Mesodermal cell (in vitro differentiated cells): ENCODE results near the gene INPP5D.

Source experiments
- H3K27ac ChIP-seq: 2 replicates; pipeline ENCODE4 v1.7.0; 2013; ENCODE audit warnings: mild to moderate bottlenecking, low read depth, low read length, moderate library complexity; ENCODE audit not compliant: severe bottlenecking
- H3K36me3 ChIP-seq: 2 replicates; pipeline ENCODE4 v1.7.1; 2013; ENCODE audit warnings: mild to moderate bottlenecking, low read length, moderate library complexity; ENCODE audit not compliant: control insufficient read depth, insufficient read depth
- H3K4me1 ChIP-seq: one replicate; pipeline ENCODE4 v1.7.1; 2013; ENCODE audit warnings: mild to moderate bottlenecking, low read length; ENCODE audit not compliant: insufficient read depth, control insufficient read depth, poor library complexity, severe bottlenecking
- H3K4me3 ChIP-seq: 2 replicates; pipeline ENCODE4 v1.7.0; 2013; ENCODE audit warnings: low read length, control low read depth, mild to moderate bottlenecking; ENCODE audit not compliant: insufficient read depth, poor library complexity, severe bottlenecking; ENCODE audit errors: extremely low read depth
- H3K9me3 ChIP-seq: 2 replicates; pipeline ENCODE4 v1.7.1; 2013; ENCODE audit warnings: mild to moderate bottlenecking, low read length, moderate library complexity; ENCODE audit not compliant: control insufficient read depth
- WGBS, 2 experiments: methylation state at CpG; one replicate each; pipeline ENCODE4 v1.1.5; 2013; ENCODE audit warnings: missing lambda C conversion rate in 2 of 2; ENCODE audit not compliant: insufficient coverage in 2 of 2; 5-methylcytosine and 5-hydroxymethylcytosine counted together

The INPP5D gene

DNA sequence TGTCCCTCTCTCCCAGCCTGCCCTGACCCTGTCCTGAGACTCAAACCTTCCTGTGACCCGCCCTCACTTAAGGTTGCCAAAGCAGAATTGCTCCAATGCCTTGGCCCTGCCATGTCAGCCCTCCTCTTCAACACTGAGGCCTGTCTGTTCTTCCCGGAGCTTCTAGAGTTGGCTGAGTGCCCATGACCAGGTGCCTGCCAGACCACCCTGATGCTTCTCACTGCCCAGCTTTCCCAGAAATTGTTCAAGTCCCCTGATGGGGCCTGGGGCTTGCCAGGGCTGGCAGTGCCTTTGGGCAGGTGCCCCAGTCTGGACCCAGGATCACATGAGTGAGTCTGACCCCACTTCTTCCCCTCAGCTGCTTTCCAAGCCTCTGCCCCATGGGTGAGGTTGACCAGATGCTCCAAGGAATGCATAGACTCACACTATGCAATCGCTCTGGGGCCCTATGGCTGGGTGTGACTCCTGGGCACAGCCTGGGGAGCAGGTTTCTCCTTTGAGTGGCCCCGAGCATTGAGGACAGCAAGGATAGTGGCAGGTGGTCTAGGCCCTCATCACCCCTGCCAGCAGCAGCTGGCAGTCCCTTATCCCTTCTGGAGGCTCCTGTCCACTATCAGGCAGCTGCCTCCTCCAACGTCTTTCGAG is 3.1 kb upstream of the INPP5D start:
- Histone ChIP-seq H3K4me3 (no peak overlapping the region), H3K27ac (no peak overlapping the region), H3K4me1 (peaks cover 10% of the 10 kb centered on the region), H3K36me3 (no peaks in the 10 kb centered on the region), H3K9me3 (no peaks in the 10 kb centered on the region)
- WGBS, 2 experiments, result 76 to 92% methylated on average over 5 to 6 of the region's 6 CpGs

DNA sequence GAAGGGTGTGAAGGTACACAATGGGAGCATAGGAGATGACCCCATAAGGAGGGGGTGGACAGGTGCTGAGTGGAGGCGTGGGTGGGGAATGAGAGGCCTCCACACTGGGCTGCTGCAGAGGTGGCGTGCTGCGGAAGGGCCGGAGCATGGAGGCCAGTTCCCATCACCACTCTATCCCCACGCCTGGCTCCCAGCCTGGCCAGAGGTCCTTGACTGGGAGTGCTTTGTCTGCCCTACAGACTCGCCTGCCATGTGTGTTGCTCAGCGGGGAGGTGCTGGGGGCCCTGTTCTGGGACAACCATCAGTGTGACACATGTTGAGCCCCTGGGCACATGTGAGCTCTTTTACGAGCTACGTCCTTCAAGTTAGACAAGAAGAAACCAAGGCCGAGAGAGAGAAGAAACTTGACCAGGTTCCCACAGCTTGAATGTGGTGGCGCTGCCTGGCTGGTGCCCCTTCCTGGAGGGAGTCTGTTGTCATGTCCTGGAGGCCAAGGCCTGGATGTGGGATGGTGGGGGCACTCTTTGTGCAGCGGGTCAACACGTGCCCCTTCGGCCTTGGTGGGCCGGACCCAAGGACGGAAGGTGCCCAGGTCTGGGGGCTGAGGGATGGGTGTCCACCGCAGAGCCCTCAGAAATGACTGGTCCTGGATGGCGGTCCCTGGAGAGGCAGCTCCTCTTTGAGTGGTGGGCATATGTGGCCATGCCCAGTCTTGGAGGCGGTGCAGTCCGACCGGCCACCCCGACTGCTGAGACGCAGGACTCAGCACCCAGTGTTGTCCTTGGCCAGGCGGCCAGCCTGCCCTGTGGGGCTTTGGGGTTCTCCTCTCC is 1.2 kb upstream of the INPP5D start:
- no peaks in the 10 kb centered on the region for H3K9me3 ChIP-seq
- WGBS, 2 experiments, result 95 to 97% methylated on average over 18 to 19 of the region's 24 CpGs
- no peak overlapping the region for H3K4me3 ChIP-seq
- H3K27ac ChIP-seq, result no peak overlapping the region
- H3K4me1 ChIP-seq, result peaks cover 10% of the 10 kb centered on the region
- H3K36me3 ChIP-seq, result no peaks in the 10 kb centered on the region

- Histone ChIP-seq H3K9me3 (no peaks in the 10 kb centered on the region), H3K36me3 (no peaks in the 10 kb centered on the region), H3K4me1 (peaks cover 10% of the 10 kb centered on the region), H3K27ac (no peak overlapping the region), H3K4me3 (no peak overlapping the region)
- whole genome bisulfite sequencing, 2 experiments, result 70 to 72% methylated on average over 3 to 5 of the region's 7 CpGs
These were observed 670 bp upstream of the INPP5D start for GRCh38 chr2:233059547-233059796.

GRCh38 chr2:233060501-233060979 is 398 bp downstream of the INPP5D start:
- H3K9me3 ChIP-seq, result no peaks in the 10 kb centered on the region
- H3K4me3 ChIP-seq, result no peak overlapping the region
- no peaks in the 10 kb centered on the region for H3K36me3 ChIP-seq
- 91 to 97% methylated on average over 12 to 13 of the region's 13 CpGs for WGBS, 2 experiments
- no peak overlapping the region for H3K27ac ChIP-seq
- H3K4me1 ChIP-seq, result peaks cover 10% of the 10 kb centered on the region

GRCh38 chr2:233060980-233061590 is 943 bp downstream of the INPP5D start:
- 88 to 94% methylated on average over 5 to 7 of the region's 10 CpGs for WGBS, 2 experiments

DNA sequence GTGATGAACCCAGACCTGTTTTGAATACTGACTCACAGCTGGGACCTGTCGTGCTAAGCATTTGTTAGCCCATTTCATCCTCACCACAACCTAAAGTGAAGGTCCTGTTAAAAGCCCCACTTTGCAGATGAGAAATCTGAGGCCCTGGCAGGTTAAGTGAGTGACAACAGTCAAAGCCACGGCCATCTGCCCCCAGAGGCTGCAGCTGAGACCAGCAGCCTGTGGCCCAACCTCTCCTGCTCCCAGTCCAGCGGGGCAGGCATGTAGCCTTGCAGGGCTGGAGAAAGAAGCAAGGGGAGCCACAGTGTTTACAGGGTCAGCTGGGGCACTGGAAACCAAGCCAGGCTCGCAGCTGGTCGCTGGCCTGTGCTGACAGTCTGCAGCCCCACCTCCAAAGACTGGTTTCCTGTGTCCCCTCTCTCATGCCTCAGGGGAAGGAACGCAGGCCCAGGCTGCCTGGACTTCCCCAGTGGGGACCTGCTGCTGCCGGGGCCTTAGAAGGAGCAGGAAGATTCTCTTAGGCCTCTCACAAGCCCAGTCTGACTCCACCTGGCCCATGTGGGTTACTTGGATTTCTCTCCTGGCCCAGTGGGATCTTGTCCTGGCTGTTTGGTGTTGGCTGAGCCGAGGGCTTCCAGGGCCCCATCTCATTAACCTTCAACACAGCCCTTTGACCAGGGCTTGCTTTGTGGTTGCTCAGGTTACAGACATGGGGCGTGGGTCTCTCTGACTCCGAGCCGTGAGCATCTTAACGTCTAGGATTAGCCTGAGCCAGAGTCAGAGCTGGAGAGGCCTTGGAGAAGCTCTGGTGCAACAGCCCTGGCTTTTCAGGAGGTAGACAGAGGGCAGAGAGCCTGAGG is 1.7 kb downstream of the INPP5D start:
- 71 to 72% methylated on average over 10 of the region's 12 CpGs for WGBS, 2 experiments
- H3K27ac ChIP-seq, result peak overlapping the region; percentile 5
- H3K9me3 ChIP-seq, result no peaks in the 10 kb centered on the region
- no peak overlapping the region for H3K4me3 ChIP-seq
- H3K4me1 ChIP-seq, result peaks cover 10% of the 10 kb centered on the region
- H3K36me3 ChIP-seq, result no peaks in the 10 kb centered on the region

More at GRCh38 chr2:233060980-233061590, 943 bp downstream of the INPP5D start:
- H3K4me3 ChIP-seq, result no peak overlapping the region
- H3K4me1 ChIP-seq, result peaks cover 10% of the 10 kb centered on the region
- no peaks in the 10 kb centered on the region for H3K9me3 ChIP-seq
- H3K36me3 ChIP-seq, result no peaks in the 10 kb centered on the region
- no peak overlapping the region for H3K27ac ChIP-seq

DNA sequence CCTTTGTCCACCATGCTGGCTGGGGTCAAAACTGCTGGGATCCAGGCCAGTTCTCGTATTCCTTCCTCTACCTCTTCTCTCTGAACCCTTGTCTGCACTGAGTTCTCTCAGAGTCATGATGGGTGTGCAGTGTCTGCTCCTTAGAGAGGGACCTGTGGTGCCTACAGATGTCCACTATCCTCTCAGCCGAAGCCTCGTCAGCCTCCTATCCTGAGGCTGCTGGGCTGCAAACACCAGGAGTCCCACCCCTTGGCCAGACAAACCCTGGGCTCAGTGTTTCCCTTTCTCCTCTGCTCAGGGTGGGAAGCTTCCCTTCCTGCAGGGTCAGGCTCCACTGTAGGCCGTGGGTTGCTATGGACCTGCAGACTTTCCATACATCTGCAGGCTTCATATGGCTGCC is 2.3 kb downstream of the INPP5D start:
- no peak overlapping the region for H3K27ac ChIP-seq
- H3K36me3 ChIP-seq, result no peaks in the 10 kb centered on the region
- H3K4me1 ChIP-seq, result peaks cover 10% of the 10 kb centered on the region
- H3K4me3 ChIP-seq, result no peak overlapping the region
- WGBS, 2 experiments, result 95 to 98% methylated on average over 3 to 4 of the region's 4 CpGs
- no peaks in the 10 kb centered on the region for H3K9me3 ChIP-seq

- Histone ChIP-seq H3K9me3 (no peaks in the 10 kb centered on the region), H3K4me3 (no peak overlapping the region), H3K36me3 (no peaks in the 10 kb centered on the region), H3K4me1 (peaks cover 10% of the 10 kb centered on the region), H3K27ac (no peak overlapping the region)
- 88 to 91% methylated on average over 6 of the region's 6 CpGs for WGBS, 2 experiments
These were observed 2.8 kb downstream of the INPP5D start for GRCh38 chr2:233062946-233063268.

- H3K27ac ChIP-seq, result no peak overlapping the region
- H3K9me3 ChIP-seq, result no peaks in the 10 kb centered on the region
- peaks cover 10% of the 10 kb centered on the region for H3K4me1 ChIP-seq
- H3K4me3 ChIP-seq, result no peak overlapping the region
- no peaks in the 10 kb centered on the region for H3K36me3 ChIP-seq
- WGBS, 2 experiments, result 84 to 86% methylated on average over 12 of the region's 13 CpGs
These were observed 3.3 kb downstream of the INPP5D start for GRCh38 chr2:233063269-233063975.

DNA sequence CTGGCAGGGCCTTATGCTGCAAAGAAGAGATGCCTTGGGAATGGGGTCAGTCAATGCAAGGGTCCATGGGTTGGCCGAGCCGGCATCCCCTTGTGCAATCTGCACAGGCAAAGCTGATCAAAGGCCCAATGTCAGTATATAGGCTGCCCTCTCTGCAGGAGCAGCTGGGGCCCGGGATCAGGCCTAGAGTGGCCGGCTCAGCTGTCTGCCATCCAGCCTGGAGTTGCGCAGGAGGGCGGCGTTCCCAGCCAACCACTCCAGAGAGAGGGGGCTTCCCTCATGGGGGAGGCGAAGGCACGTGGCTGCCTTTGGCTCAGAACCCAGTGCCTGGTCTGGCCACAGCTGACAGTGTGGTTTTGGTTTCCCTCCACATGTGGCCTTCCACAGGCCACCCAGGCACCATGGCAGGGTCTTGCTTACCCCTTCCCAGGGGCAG is 3.9 kb downstream of the INPP5D start:
- H3K27ac ChIP-seq, result no peak overlapping the region
- H3K36me3 ChIP-seq, result no peaks in the 10 kb centered on the region
- peaks cover 10% of the 10 kb centered on the region for H3K4me1 ChIP-seq
- no peaks in the 10 kb centered on the region for H3K9me3 ChIP-seq
- H3K4me3 ChIP-seq, result no peak overlapping the region
- WGBS, 2 experiments, result 89 to 95% methylated on average over 8 to 9 of the region's 9 CpGs
